Right ventricle myocardium superior (tissue), 1 donor: ENCODE results near the gene CCDC3. TPM values are rescaled to one million over a fixed set of nuclear protein-coding genes. Genes with fewer than 3 reads are reported as not detected.

ENCODE experiments used
- ATAC-seq: fragments of 200-7000 bp; cut with Tn5 transposase; one replicate; pipeline ENCODE4 v1.9.1; 2020; ENCODE audit warnings: mild to moderate bottlenecking; ENCODE audit not compliant: poor library complexity
- DNase-seq: peaks from one replicate; pipeline ENCODE4 v3.0.0-alpha.2; 2020
- intact Hi-C: fragments of 100-400 bp; cut with DNase I; formaldehyde crosslinking; loops from one replicate; pipeline ENCODE4 v1.11.2; 2022
- total RNA-seq: library from RNA; stranded (reverse); fragmentation: NEBNext Ultra II Directional; extraction: Animal tissue kit (Norgen Biotek cat#: 25700); gene quantifications from one replicate; pipeline ENCODE4 v1.2.1, GENCODE V29; 2021
- donor health status: DM: no; HTN: yes; CAD: no; lungs with severe emphysema.

The CCDC3 gene
- total RNA-seq, 1 donor from 2014 or later = 3.7 TPM

GRCh38 chr10:12940791-12941190 lies 60.7 kb downstream of the CCDC3 start:
- intact Hi-C loops = no loop called here
- ATAC-seq = no peak

DNA sequence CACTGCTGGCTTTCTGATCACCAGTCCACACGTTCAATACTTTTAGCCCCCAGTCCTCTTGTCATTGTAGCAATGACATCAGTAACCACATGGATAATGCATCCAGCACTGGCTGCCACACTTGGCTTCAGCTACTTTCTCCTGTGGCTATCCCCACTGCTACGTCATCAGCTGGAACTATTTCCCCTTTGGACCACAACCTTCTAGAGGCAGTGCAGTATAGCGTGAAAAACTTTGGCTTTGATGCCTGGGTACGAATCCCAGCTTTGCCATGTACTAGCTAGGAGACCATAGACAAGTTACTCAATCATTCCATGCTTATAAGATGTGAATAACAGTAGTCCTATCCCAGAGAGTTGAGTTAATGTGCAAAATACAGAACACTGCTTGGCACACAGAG lies 63.2 kb downstream of the CCDC3 start:
- DNase-seq = no peak
- intact Hi-C loops = no loop called here
- no peak for ATAC-seq

More at GRCh38 chr10:12940791-12941190, 60.7 kb downstream of the CCDC3 start:
- DNase-seq = no peak

DNA sequence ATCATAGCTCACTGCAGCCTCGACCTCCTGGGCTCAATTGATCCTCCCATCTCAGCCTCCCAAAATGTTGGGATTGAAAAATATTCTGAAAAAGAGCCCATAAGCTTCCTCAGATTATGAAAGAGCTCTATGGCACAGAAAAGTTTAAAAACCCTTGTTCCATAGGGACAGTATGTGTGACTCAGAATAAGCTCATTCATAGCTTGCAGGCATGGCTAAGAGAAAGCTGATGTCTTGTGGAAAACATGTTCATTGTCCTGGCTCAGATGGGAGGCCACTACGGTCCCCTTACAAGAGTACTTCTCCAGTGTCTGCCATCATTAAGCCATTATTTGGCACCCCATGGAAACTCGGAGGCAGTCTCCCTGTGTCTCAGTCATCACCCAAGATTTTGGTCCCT lies 64.0 kb downstream of the CCDC3 start:
- no peak for ATAC-seq

DNA sequence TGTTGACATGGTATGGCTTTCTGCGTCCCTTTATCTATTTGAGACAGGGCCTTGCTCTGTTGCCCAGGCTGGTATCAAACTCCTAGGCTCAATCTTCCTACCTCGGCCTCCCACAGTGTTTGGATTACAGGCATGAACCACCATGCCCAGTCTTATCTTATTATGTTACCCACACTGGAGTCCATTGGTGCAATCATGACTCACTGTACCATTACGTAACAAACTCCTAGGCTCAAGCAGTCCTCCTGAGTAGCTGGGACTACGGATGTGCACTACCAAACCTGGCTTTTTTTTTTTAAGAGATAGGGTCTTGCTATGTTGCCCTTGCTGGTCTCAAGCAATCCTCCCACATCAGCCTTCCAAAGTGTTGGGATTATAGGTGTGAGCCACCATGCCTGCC lies 66.7 kb downstream of the CCDC3 start:
- ATAC-seq (no peak), DNase-seq (no peak)
- intact Hi-C loops = no loop called here

More for the DNA sequence above, 64.0 kb downstream of the CCDC3 start:
- intact Hi-C loops = no loop called here
- DNase-seq = no peak

DNA sequence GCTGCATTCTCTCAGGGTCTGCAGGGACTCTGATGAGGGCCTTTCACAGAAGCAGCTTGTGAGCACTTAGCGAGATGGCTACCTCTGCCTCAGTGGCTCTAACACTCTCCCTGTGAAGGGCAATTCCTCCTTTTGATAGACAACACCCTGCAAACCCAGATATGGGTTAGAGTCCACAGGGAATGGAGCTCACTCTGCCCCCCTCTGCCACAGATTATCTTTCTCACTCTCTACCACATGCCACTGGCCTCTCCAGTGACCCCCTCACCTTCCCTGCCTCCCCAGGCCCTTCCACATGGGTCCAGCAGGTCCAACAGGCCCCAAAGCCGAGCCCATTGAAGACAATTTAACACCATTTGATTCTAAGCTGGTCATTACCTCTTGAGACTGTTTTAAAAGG lies 72.1 kb downstream of the CCDC3 start:
- ATAC-seq (no peak), DNase-seq (no peak)
- intact Hi-C loops = no loop called here

- intact Hi-C loops = no loop called here
- DNase-seq (no peak), ATAC-seq (no peak)
These were observed 72.9 kb downstream of the CCDC3 start for GRCh38 chr10:12928571-12928970.

- ATAC-seq (no peak), DNase-seq (no peak)
- intact Hi-C loops = no loop called here
These were observed 73.6 kb downstream of the CCDC3 start for GRCh38 chr10:12927896-12928295.

- DNase-seq = no peak
- no peak for ATAC-seq
- intact Hi-C loops = no loop called here
These were observed 75.7 kb downstream of the CCDC3 start for GRCh38 chr10:12925845-12926244.

DNA sequence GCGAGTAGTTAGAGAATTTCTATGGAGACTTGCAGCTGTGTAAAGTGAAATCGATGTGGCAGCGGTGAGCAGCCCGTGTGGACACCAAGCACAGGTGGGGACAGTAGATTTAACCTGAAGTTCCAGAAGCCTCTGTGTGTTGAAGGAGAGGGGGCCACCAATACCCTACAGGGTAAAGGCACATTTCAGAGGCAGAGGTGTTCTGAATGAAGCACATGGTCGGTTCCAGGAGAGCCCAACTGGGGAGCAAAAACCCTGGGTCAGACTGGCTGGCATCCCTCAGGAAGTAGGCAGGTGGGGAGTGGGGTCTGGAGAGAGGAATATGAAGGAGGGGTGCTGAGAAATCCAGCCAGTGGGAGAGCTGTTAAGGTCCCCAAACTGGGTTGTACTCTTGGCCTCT lies 76.6 kb downstream of the CCDC3 start:
- intact Hi-C loops = no loop called here
- ATAC-seq (no peak), DNase-seq (no peak)

- DNase-seq (no peak), ATAC-seq (no peak)
- intact Hi-C loops = no loop called here
These were observed 79.2 kb downstream of the CCDC3 start for GRCh38 chr10:12922117-12922900.

DNA sequence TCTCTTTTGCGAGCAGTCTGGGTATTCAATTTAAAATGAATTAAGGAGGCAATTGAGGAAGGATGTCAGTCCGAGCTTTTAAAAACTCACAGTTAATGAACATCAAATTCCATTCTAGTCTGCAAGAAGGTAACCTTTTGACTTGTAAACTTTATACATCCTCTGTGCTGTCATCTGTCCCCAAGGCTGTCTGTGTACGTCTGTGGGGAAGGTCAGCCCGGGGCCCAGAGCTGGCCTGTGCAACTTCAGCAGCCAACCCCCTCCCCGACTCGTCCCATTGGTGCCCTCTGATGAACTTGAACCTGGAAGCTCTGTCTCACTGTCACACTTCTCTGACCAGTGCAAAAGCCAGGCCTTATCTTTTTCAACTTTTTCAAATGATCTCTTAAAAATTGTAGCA lies 80.3 kb downstream of the CCDC3 start:
- no peak for DNase-seq
- intact Hi-C loops = no loop called here
- no peak for ATAC-seq

GRCh38 chr10:12919574-12919973 lies 81.9 kb downstream of the CCDC3 start:
- DNase-seq (no peak), ATAC-seq (no peak)
- intact Hi-C loops = no loop called here

DNA sequence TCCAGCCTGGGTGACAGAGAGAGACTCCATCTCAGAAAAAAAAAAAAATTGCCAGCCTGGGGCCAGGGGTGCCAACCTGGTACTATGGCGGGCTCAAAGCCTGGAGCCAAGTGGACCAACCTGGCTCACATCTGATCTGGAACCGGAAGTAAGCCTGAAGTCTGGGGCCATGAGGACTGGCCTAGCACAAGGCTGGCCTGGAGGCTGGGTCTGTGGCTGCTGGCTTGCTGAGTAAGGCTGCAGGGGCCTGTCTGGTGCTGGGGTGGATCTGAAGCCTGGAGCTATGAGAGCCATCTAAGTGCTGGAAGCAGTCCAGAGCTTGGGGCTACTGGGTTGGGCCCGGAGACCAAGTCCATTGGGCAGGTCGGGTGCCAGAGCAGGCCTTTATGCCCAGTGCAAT lies 84.9 kb downstream of the CCDC3 start:
- intact Hi-C loops = no loop called here
- no peak for ATAC-seq

DNA sequence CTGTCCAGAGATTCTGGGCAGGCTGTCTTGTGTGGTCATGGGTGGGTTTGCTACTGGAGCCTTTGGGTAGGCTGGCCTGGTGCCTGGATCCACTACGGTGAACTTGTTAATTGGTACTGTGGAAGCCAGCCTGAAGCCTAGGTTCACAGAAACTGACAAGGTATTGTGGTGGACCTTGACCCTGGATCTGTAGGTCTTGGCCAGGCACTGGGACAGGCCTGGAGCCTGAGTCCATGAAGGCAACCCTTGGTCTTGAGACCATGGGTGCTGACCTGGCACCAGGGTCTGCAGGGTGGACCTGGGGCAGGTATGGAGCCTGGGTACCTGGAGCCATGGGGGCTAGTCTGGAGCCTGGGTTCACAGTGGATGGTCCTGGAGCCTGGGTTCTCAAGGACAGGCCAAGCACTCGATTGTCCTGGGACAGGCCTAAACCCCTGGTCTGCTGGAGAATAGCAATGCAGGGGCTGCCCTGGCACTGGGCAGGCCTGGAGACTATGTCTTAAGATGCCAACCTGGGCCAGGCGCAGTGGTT lies 85.8 kb downstream of the CCDC3 start:
- DNase-seq (no peak), ATAC-seq (no peak)
- intact Hi-C loops = no loop called here

More for the DNA sequence above, 84.9 kb downstream of the CCDC3 start:
- DNase-seq = no peak

DNA sequence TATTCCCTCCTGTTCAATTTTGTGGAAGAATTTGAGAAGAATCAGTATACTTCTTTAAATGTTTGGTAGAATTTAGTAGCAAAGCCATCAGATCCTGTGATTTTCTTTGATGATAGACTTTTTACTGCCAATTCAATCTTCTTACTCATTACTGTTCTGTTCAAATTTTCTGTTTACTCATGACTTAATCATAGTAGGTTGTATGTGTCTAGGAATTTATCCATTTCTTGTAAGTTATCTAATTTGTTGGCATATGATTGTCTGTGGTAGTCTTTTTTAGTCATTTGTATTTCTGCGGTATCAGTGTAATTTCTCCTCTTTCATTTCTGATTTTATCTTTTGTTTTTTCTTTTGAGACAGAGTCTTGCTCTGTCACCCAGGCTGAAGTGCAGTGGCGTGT lies 87.4 kb downstream of the CCDC3 start:
- intact Hi-C loops = no loop called here
- DNase-seq = no peak
- ATAC-seq = no peak

DNA sequence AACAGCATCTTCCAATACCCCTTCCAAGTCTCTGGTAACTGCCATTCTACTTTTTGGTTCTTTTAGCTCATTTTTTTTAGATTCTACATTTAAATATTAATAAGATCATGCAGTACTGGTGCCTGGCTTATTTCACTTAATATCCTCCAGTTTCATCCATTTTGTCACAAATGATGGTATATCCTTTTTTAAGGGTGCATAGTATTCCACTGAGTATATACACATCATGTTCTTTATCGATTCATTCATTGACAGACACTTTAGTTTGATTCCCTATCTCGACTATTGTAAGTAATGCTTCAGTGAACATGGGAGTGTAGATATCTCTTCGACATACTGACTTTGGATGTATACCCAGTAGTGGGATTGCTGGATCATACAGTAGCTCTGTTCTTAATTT lies 89.7 kb downstream of the CCDC3 start:
- no peak for ATAC-seq
- intact Hi-C loops = no loop called here
- no peak for DNase-seq

DNA sequence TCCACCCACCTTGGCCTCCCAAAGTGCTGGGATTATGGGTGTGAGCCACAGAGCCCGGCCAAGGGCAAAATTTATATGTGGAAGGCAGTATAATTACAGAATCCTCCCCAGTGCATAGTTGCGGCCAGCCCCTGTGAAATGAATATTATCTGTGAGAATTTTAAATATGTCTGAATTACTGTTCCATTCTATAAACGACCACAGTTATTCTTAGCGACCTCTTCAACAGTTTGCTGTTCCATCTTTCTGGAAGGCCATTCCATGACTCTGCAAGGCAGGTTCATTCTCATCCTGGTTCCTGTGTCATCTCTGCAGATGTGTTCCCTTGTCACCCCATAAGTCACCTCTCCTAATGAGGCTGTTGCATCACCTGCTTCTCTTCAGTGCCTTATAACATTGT lies 90.7 kb downstream of the CCDC3 start:
- DNase-seq = no peak
- intact Hi-C loops = no loop called here
- no peak for ATAC-seq

- intact Hi-C loops = loop anchor here (10.0 kb wide), 3 partner anchors 125 to 645 kb away; no protein-coding TSS in a partner anchor
- ATAC-seq (no peak), DNase-seq (no peak)
These were observed 91.7 kb downstream of the CCDC3 start for GRCh38 chr10:12909836-12910185.

DNA sequence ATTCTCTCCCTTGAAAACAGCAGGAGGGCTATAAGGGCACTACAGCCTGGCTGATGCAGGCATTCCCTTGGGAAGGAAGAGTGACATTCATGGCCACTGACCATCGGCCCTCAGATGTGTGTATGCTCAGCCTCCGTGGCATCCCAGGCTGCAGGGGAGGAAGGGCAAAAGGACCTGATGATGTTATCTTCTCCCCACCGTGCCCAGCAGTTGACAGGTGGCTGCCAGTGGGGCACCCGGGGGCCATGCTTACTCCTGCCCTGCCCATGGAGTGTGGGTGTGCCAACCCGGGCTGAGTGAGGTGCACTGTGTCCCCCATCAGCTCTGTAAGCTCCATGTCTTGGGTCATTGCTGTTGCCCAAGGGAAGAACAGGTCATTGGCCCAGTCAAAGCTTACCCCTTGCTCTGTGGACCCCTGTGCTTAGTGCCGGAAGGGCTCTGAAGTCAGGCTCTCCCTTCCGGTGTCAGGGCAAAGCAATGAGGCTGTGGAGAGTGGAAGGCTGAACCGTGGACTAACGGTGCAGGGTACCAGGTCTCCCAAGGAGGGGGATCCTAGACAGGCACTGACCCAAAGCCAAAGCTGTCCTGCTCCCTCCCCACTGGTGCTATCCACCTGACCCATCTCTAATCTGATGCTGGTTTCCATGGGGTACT lies 92.2 kb downstream of the CCDC3 start:
- no peak for ATAC-seq
- intact Hi-C loops = loop anchor here (10.0 kb wide), 3 partner anchors 125 to 645 kb away; no protein-coding TSS in a partner anchor
- DNase-seq = no peak

DNA sequence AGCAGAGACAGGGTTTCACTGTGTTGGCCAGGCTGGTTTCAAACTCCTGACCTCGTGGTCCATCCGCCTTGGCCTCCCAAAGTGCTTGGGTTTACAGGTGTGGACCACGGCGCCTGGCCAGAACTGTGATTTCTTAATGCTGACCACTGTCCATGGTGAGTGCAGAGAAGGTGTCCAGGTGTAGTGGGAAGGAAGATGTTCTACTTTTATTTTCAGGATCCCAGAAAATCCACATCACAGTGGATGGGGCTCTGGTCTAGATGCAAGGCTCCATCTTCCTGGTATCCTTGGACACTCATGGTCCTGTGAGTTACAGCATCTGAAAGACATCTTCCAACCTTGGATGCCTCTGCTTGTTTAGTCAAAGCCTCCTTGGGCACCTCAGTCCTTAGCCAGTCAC lies 92.7 kb downstream of the CCDC3 start:
- no peak for DNase-seq
- intact Hi-C loops = loop anchor here (10.0 kb wide), 3 partner anchors 124 to 644 kb away; no protein-coding TSS in a partner anchor
- no peak for ATAC-seq
